ENCODE results near the gene RSPH6A. TPM values are rescaled to one million over a fixed set of nuclear protein-coding genes. Genes with fewer than 3 reads are reported as not detected.

Gene RSPH6A
- total and polyA plus RNA-seq, 2 experiments from 2014 or later: not detected

DNA sequence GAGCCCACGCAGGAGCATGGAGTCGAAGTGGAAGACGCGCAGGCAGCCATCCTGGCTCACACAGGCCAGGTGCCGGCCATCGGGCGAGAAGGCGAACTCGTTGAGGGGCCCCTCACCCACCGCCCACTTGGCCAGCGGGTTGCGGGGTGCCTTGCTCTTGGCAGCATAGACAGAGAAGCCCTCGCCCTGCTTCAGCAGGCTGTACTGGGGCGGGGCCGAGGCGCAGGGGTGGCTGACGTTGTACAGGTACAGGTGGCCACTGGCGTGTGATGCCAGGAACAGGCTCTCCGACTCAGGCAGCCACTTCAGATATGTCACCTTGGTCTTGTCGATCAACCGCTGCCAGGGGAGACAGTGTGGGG is 28.6 kb downstream of the RSPH6A start:
- Histone ChIP-seq H3F3A (ENCODE audit: insufficient read depth) (peaks cover 11% of the 10 kb centered on the region), H3K4me1 (ENCODE audit: insufficient read depth) (peaks cover 18% of the 10 kb centered on the region), H4K20me1 (ENCODE audit: insufficient read depth) (no peaks in the 10 kb centered on the region), H3K79me2 (ENCODE audit: insufficient read depth) (peaks cover 67% of the 10 kb centered on the region), H3K27ac (no peak overlapping the region), H3K4me2 (ENCODE audit: unreplicated experiment) (no peak overlapping the region), H2AFZ (no peak overlapping the region), H3K27me3 (replicated peaks; ENCODE audit: insufficient read depth) (no peaks in the 10 kb centered on the region), H3K36me3 (ENCODE audit: low read depth) (peaks cover 12% of the 10 kb centered on the region; the same call in 1 of the 2 replicates), H3K9me2 (ENCODE audit: insufficient read depth) (no peaks in the 10 kb centered on the region), H3K9me3 (ENCODE audit: low read depth) (no peaks in the 10 kb centered on the region), H3K9ac (no peak overlapping the region), H3K4me3 (no peak overlapping the region)
- DNase-seq: no peak
- no peak for TF ChIP-seq EZH2phosphoT487 (IDR thresholded peaks at IDR 0.05; ENCODE audit: insufficient read depth, low read depth)
- no peak for TF ChIP-seq EZH2 (IDR thresholded peaks at IDR 0.05; ENCODE audit: insufficient read depth, poor library complexity, severe bottlenecking)
- WGBS, 2 experiments (ENCODE audit: low coverage in 1 of 2, low lambda C conversion rate in 2 of 2, missing lambda C conversion rate in 2 of 2): 90 to 95% methylated on average over 20 of the region's 21 CpGs
- in situ Hi-C loops (cut with MboI): no loop called here

GRCh38 chr19:45785781-45786532 is 29.2 kb downstream of the RSPH6A start:
- Histone ChIP-seq H3K27me3 (replicated peaks; ENCODE audit: insufficient read depth) (no peaks in the 10 kb centered on the region), H3K27ac (no peak overlapping the region), H3K9ac (no peak overlapping the region), H3K79me2 (ENCODE audit: insufficient read depth) (peaks cover 62% of the 10 kb centered on the region), H3K4me3 (no peak overlapping the region), H3F3A (ENCODE audit: insufficient read depth) (peaks cover 11% of the 10 kb centered on the region), H3K36me3 (ENCODE audit: low read depth) (peaks cover 12% of the 10 kb centered on the region; the same call in 1 of the 2 replicates), H3K9me3 (ENCODE audit: low read depth) (no peaks in the 10 kb centered on the region), H3K4me2 (ENCODE audit: unreplicated experiment) (no peak overlapping the region), H3K4me1 (ENCODE audit: insufficient read depth) (peaks cover 19% of the 10 kb centered on the region), H2AFZ (no peak overlapping the region), H4K20me1 (ENCODE audit: insufficient read depth) (no peaks in the 10 kb centered on the region), H3K9me2 (ENCODE audit: insufficient read depth) (no peaks in the 10 kb centered on the region)
- DNase-seq: no peak
- TF ChIP-seq EZH2 (IDR thresholded peaks at IDR 0.05; ENCODE audit: insufficient read depth, poor library complexity, severe bottlenecking) (no peak), EZH2phosphoT487 (IDR thresholded peaks at IDR 0.05; ENCODE audit: insufficient read depth, low read depth) (no peak)
- in situ Hi-C loops (cut with MboI): no loop called here
- WGBS, 2 experiments (ENCODE audit: low coverage in 1 of 2, low lambda C conversion rate in 2 of 2, missing lambda C conversion rate in 2 of 2): 82 to 87% methylated on average over 28 to 54 of the region's 57 CpGs

DNA sequence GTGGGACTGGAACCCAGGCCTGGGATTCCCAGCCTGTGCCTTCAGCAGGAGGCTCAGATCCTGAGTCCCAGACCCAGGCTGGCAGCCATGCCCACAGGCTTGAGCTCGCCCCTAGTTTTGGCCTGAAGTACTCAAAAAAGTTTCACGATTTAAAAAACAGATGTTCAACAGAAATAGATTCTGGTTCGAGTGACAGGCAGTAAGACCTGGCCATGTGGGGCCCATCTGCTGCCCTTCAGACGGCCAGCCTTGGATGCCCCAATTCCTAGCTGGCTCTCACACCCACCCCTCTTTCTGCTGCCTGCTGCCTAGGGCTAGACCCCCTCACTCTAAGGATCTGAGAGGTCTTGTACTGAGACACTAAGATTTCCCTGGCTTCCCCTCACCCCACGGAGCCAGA is 30.0 kb downstream of the RSPH6A start:
- TF ChIP-seq EZH2phosphoT487 (IDR thresholded peaks at IDR 0.05; ENCODE audit: insufficient read depth, low read depth) (no peak), EZH2 (IDR thresholded peaks at IDR 0.05; ENCODE audit: insufficient read depth, poor library complexity, severe bottlenecking) (no peak)
- Histone ChIP-seq H3K4me1 (ENCODE audit: insufficient read depth) (peaks cover 19% of the 10 kb centered on the region), H3K9ac (no peak overlapping the region), H3K4me3 (no peak overlapping the region), H3K9me2 (ENCODE audit: insufficient read depth) (no peaks in the 10 kb centered on the region), H3K4me2 (ENCODE audit: unreplicated experiment) (no peak overlapping the region), H3F3A (ENCODE audit: insufficient read depth) (peaks cover 11% of the 10 kb centered on the region), H2AFZ (no peak overlapping the region), H3K27me3 (replicated peaks; ENCODE audit: insufficient read depth) (no peaks in the 10 kb centered on the region), H4K20me1 (ENCODE audit: insufficient read depth) (no peaks in the 10 kb centered on the region), H3K79me2 (ENCODE audit: insufficient read depth) (peaks cover 54% of the 10 kb centered on the region), H3K27ac (no peak overlapping the region), H3K9me3 (ENCODE audit: low read depth) (no peaks in the 10 kb centered on the region), H3K36me3 (ENCODE audit: low read depth) (peaks cover 12% of the 10 kb centered on the region; the same call in 1 of the 2 replicates)
- 46 to 59% methylated on average over 5 of the region's 5 CpGs for WGBS, 2 experiments (ENCODE audit: low coverage in 1 of 2, low lambda C conversion rate in 2 of 2, missing lambda C conversion rate in 2 of 2)
- no peak for DNase-seq
- in situ Hi-C loops (cut with MboI): no loop called here

- H3K79me2 ChIP-seq (ENCODE audit: insufficient read depth): peaks cover 44% of the 10 kb centered on the region
- peaks cover 11% of the 10 kb centered on the region for H3F3A ChIP-seq (ENCODE audit: insufficient read depth)
- no peak overlapping the region for H2AFZ ChIP-seq
- H3K4me1 ChIP-seq (ENCODE audit: insufficient read depth): peaks cover 19% of the 10 kb centered on the region
- peak overlapping the region; percentile 87 for H3K27ac ChIP-seq
- peaks cover 3% of the 10 kb centered on the region; the same call in 1 of the 2 replicates for H3K36me3 ChIP-seq (ENCODE audit: low read depth)
- no peak for DNase-seq
- TF ChIP-seq EZH2phosphoT487 (IDR thresholded peaks at IDR 0.05; ENCODE audit: insufficient read depth, low read depth): no peak
- TF ChIP-seq EZH2 (IDR thresholded peaks at IDR 0.05; ENCODE audit: insufficient read depth, poor library complexity, severe bottlenecking): no peak
- H3K4me3 ChIP-seq: no peak overlapping the region
- in situ Hi-C loops (cut with MboI): no loop called here
- H3K27me3 ChIP-seq (replicated peaks; ENCODE audit: insufficient read depth): no peaks in the 10 kb centered on the region
- 42 to 100% methylated on average over 1 to 4 of the region's 4 CpGs for WGBS, 2 experiments (ENCODE audit: low coverage in 1 of 2, low lambda C conversion rate in 2 of 2, missing lambda C conversion rate in 2 of 2)
- no peaks in the 10 kb centered on the region for H3K9me2 ChIP-seq (ENCODE audit: insufficient read depth)
- H3K9me3 ChIP-seq (ENCODE audit: low read depth): no peaks in the 10 kb centered on the region
- peak overlapping the region; percentile 80 for H3K9ac ChIP-seq
- peak overlapping the region; percentile 71 for H3K4me2 ChIP-seq (ENCODE audit: unreplicated experiment)
- no peaks in the 10 kb centered on the region for H4K20me1 ChIP-seq (ENCODE audit: insufficient read depth)
Observed at GRCh38 chr19:45784096-45784495, 31.0 kb downstream of the RSPH6A start.

Measured in GM23248 (cell line).